GM18858 (cell line): ENCODE data around the gene TEAD1.
A peak's percentile ranks its signal among the peaks of the same experiment; 100 is the strongest.

Source experiments
- ATAC-seq: cut with Tn5 transposase; IDR thresholded peaks from one replicate; pipeline ENCODE4 v1.9.1; 2021; ENCODE audit not compliant: unreplicated experiment

TEAD1 gene

GRCh38 chr11:12664385-12664784, 9.8 kb upstream of the TEAD1 start:
- no peak for ATAC-seq

GRCh38 chr11:12666915-12667314, 7.3 kb upstream of the TEAD1 start:
- ATAC-seq, result no peak

DNA sequence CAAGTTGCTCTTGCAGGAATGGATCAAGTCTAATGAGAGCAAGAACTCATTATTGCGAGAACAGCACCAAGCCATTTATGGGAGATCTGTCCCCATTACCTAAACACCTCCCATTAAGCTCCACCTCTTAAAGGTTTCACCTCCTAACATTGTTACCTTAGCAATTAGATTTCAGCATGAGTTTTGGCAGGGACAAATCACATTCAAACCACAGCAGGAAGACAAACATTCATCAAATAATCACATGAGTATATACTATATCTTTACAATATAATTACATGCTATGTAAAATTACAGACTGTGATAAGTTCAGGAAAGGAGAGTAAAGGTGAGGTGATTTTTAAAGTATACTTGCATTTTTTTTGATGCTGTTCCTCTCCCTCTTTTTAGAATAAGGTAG, 6.6 kb upstream of the TEAD1 start:
- ATAC-seq, result no peak

- no peak for ATAC-seq
Observed at GRCh38 chr11:12668166-12668565, 6.1 kb upstream of the TEAD1 start.

- no peak for ATAC-seq
Observed at GRCh38 chr11:12669930-12670329, 4.3 kb upstream of the TEAD1 start.

GRCh38 chr11:12671370-12671769, 2.9 kb upstream of the TEAD1 start:
- ATAC-seq, result no peak

DNA sequence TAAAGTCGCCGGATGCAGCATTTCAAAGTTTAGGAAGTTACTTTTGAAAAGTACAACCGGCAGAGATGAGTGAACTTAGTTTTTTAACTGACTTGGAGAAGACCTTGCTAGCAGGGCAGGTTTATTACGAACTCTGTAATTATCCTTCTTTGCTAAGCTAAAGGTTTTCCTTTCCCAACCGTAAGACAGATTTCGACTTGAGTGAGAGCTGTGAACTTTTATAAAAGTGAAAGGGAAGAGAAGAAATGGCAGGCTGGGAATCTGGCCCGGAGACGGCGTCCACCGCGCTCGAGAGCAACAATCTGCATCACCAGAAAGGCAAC, 659 bp upstream of the TEAD1 start:
- peak; percentile 13 for ATAC-seq

GRCh38 chr11:12674571-12674935, 332 bp downstream of the TEAD1 start:
- ATAC-seq, result peak; percentile 9

DNA sequence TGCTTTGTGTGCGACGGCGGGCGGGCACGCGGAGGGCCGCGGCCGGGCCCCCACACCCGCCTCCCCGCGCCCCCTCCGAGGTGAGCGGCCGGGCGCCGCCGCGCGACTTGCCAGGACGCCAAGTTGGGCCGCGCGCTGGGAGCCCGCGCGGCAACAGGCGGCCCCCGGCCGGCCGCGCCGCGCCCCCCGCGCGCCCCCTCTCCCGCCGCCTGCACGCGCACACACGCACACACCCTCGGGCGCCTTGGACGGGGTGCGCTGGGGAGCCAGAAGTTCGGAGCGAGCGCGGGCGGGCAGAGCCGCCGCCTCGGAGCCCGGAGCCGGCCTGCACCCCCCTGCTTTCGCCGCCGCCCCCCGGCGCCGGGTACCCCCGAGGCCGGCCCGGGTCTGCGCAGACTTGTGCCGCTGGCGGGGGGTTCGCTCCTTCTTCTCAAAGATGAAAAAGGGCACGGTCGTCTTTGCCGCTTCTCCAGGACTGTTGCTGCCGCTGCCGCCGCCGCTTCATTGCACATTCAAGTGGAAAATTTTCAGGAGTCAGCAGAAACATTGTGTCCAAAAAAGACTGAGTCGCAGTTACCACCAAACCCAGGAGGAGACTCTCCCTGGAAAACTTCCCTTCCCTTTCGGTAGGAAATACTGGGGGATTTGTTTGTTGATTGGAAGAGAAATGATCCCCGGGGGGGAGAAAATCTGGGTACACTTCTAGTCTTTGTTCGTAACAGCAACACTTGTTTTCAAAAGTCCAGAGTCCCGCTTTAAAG, 895 bp downstream of the TEAD1 start:
- no peak for ATAC-seq

GRCh38 chr11:12675951-12676711, 1.9 kb downstream of the TEAD1 start:
- no peak for ATAC-seq

GRCh38 chr11:12677131-12677530, 2.9 kb downstream of the TEAD1 start:
- no peak for ATAC-seq

DNA sequence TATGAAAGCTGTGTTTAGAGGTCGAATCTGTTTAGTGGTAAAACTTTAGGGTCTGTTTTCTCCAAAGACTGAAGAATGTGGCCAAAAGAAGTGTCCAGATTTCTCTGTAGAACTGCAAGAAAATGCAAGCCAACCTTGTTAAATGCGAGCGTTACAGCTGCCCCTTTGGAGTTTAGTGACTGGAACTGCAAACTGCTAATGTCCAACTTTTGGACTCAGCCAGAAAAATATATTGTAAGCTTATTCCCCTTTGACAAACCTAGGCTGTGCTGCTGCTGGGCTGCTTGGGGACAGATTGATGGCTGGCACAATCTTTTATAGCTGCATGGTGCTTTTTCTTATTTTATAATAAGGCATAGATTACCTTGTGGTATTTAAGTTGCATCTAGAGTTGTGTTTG, 3.9 kb downstream of the TEAD1 start:
- ATAC-seq, result no peak

- ATAC-seq, result no peak
Observed at GRCh38 chr11:12678991-12679390, 4.8 kb downstream of the TEAD1 start.

GRCh38 chr11:12679471-12679870, 5.2 kb downstream of the TEAD1 start:
- ATAC-seq, result no peak

GRCh38 chr11:12680246-12680939, 6.2 kb downstream of the TEAD1 start:
- no peak for ATAC-seq

DNA sequence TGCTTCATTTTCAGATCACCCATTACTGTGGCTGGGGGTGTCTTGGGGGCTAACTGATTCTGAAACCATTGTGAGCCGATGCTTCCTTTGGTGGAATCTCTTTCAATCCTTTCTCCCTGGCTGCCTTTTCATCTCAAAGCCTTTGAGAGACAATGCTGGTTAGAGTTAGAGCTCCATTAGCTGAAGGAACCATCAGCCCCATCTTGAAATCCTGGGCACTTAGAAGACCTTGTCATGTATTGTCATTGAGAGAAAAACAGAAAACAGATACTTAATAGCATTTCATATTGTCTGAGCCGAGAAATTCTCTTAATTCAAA, 6.7 kb downstream of the TEAD1 start:
- no peak for ATAC-seq

- no peak for ATAC-seq
Observed at GRCh38 chr11:12681466-12681865, 7.2 kb downstream of the TEAD1 start.

DNA sequence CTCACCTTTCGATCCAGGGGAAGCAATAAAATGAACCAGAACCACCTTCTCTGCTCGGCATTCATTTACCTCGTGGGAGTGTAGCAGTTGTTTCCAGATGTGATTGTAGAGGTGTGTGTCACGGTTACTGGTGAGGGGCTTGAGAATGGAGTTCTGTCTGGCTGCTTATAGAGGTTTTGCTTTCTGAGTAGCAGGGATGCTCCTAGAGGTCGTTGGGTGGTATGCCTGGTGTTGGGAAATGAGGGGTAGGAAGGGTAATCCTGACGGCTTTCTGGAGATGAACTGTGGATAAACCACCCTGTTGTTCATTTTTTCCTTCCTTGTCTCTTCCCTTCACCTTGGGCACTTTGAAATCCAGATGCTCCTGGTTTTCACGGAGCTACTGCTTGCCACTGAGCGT, 8.1 kb downstream of the TEAD1 start:
- no peak for ATAC-seq

DNA sequence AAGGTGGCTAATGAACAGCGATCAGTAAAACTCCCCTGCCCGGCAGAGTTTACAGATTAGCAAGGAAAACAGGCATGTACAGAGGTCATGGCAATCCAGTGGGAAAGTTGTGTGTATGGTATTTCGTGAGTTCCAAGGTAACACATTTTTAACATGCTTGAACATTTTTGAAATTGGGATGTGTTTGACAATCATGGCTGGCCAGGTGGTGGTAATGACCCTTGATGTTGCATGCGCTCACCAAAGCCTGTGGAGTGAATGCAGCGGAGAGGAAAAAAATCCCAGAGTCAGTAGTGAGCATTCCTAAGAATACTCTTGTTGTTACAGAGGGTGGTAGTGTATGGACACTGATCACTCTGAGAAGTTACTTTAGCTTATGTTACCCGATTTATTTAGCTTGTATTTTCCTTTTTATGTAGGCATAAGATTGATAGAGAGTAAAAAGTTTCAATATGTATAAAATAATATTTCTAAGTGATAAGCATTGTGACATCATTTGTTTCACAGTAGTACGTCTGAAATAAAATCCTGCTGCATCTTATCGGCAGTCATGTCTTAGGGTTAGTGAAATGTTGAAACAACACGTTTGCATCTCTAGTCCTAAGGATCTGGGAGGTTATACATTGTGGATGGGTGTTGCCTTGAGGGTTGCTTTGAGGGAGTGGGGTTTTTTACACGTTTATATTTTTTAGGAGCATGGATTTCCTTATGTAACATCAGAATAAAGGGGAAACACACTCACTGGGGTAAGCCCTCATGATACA, 8.7 kb downstream of the TEAD1 start:
- ATAC-seq, result no peak

GRCh38 chr11:12683874-12684273, 9.7 kb downstream of the TEAD1 start:
- no peak for ATAC-seq

GRCh38 chr11:12684315-12684714, 10.1 kb downstream of the TEAD1 start:
- ATAC-seq, result no peak

DNA sequence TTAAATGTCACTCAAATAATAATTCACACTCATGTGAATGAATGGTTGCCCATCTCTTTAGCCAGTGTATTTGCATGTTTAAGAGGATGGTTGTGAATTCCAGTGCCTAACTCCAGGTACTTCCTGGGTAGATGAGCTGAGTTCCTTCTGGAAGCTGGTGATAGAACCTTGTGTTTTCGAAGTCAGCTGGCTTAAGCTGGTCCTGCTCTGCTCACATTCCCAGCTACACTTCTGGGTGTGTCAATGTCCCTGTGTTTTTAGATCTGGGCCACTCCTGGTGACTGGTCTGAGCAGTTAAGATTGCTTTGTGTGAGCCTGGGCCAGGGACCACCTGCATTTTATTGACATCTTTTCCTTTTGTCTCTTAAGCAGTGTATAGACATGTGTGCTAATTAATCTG, 10.6 kb downstream of the TEAD1 start:
- ATAC-seq, result no peak
